Immature natural killer cell (primary cell): ENCODE data around the gene SUV39H1. TPM values are rescaled to one million over a fixed set of nuclear protein-coding genes. Genes with fewer than 3 reads are reported as not detected.

Experiments used
- DNase-seq, 3 donors: peaks; one replicate each; pipeline ENCODE4 v3.0.0; 2022; ENCODE audit warnings: mixed read lengths in 1 of 3
- H3K27ac Mint-ChIP-seq, 6 donors: one replicate each; pipeline ENCODE4 v1.8.0; 2020; ENCODE audit warnings: mixed read lengths in 6 of 6, mild to moderate bottlenecking in 5 of 6, inconsistent platforms in 4 of 6, moderate library complexity in 3 of 6
- H3K27me3 Mint-ChIP-seq, 3 donors: one replicate each; pipeline ENCODE4 v1.8.0; 2020 to 2021; ENCODE audit warnings: low read depth in 3 of 3, mild to moderate bottlenecking in 3 of 3, mixed read lengths in 3 of 3, moderate library complexity in 3 of 3, inconsistent platforms in 1 of 3
- H3K36me3 Mint-ChIP-seq, 3 donors: one replicate each; pipeline ENCODE4 v1.8.0; 2020; ENCODE audit warnings: mixed read lengths in 3 of 3, inconsistent platforms in 2 of 3, mild to moderate bottlenecking in 2 of 3
- H3K4me1 Mint-ChIP-seq, 2 donors: one replicate each; pipeline ENCODE4 v1.8.0; 2020; ENCODE audit warnings: inconsistent platforms in 2 of 2, mild to moderate bottlenecking in 2 of 2, mixed read lengths in 2 of 2, moderate library complexity in 1 of 2
- H3K4me3 Mint-ChIP-seq, 5 donors: one replicate each; pipeline ENCODE4 v1.8.0; 2020; ENCODE audit warnings: mild to moderate bottlenecking in 5 of 5, mixed read lengths in 5 of 5, inconsistent platforms in 3 of 5, moderate library complexity in 3 of 5
- H3K9me3 Mint-ChIP-seq, 6 donors: one replicate each; pipeline ENCODE4 v1.8.0; 2020; ENCODE audit warnings: mild to moderate bottlenecking in 6 of 6, mixed read lengths in 6 of 6, inconsistent platforms in 4 of 6, moderate library complexity in 3 of 6
- polyA plus RNA-seq, 3 donors: library from polyadenylated mRNA; unstranded; fragments of 300-500 nt; fragmentation: Illumina TruSeq; gene quantifications; one replicate each; pipeline ENCODE4 v1.2.3, GENCODE V29; 2021

Gene SUV39H1
- polyA plus RNA-seq, 3 donors from 2014 or later: 13.0 to 18.5 (median 16.4) TPM

DNA sequence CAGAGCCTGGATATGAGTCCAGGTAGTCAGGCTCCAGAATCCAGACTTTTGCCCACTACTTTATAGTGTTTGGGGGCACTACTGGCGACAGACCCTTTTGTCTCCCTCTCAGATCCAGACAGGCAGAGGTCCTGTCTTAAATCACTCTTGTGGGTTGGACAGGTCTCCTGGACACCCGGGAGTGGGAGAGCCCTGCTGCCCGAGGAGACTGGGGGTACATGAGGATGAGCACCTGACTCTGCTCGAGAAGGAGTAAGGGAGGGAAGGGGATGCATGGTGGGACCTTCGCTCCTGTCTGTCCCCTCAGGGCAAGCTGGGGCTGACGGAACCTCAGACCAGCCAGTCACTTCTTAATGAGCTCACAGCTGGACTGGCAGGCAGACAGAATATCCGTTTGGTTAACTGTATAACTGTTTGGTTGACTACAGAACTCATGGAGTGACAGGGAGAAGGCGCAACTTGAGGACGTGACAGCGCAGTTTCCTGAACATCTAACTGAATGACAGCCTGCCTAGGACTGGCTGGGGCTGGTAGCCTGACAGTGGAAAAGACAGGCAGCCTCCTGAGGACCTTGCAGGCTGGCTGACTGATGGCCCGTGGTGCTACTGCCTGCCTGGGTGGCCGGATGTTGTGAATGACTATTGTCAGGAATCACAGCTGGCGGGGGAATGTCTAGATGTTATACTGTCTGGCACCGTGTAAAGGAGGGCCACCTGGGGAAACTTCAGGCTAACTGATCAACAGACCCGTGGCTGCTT is 1.6 kb upstream of the SUV39H1 start:
- H3K36me3 Mint-ChIP-seq: peaks cover 0 to 7% (median 5%) of the 10 kb centered on the region in 3 donors
- H3K27me3 Mint-ChIP-seq: peaks cover 3 to 7% (median 6%) of the 10 kb centered on the region in 3 donors
- DNase-seq: no peak
- H3K27ac Mint-ChIP-seq: peak overlapping the region; percentile 48 to 98 (median 94)
- H3K4me3 Mint-ChIP-seq: peak overlapping the region; percentile 17 to 96 (median 88)
- no peaks in the 10 kb centered on the region for H3K9me3 Mint-ChIP-seq
- H3K4me1 Mint-ChIP-seq: peaks cover 21 to 26% of the 10 kb centered on the region in 2 donors

DNA sequence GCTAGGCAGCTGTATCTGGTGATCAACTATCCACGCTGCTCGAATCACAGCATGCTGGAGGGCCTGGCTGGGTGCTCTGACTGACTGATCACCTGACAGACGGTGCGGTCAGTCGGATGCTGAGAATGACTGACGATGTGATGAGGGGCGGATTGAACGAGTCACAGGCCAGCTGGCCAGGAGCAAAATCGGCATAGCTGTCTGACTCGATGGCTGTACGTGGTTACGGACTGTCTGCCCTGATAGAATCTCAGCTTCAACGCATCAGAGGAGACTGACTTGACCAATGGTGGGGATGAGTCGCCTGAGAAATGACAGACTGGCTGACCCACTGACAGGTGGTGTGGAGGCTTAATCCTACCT is 1.0 kb upstream of the SUV39H1 start:
- DNase-seq: no peak
- no peaks in the 10 kb centered on the region for H3K9me3 Mint-ChIP-seq
- peak overlapping the region; percentile 91 to 98 (median 96) for H3K27ac Mint-ChIP-seq
- H3K4me1 Mint-ChIP-seq: peaks cover 21 to 26% of the 10 kb centered on the region in 2 donors
- peaks cover 0 to 5% (median 4%) of the 10 kb centered on the region in 3 donors for H3K36me3 Mint-ChIP-seq
- peak overlapping the region; percentile 87 to 96 (median 90) for H3K4me3 Mint-ChIP-seq
- H3K27me3 Mint-ChIP-seq: peaks cover 3 to 7% (median 6%) of the 10 kb centered on the region in 3 donors

DNA sequence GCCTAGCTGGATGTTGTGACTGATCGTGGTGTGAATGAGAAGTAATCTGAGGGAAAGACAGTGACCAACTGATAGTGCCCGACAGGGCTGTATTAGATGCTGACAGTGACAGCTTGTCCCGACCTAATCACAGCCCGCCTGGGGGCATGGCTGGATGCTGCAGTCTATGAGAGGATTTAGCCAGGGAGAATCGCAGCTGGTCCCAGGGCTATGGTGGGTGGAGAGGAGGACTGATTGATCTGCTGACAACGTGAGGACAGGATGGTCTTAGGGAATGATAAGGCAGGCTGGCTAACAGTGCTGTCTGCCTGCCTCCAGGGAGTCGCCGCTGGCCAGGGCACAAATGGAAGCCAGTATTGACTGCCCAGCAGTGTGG is 621 bp upstream of the SUV39H1 start:
- DNase-seq: no peak
- peak overlapping the region; percentile 87 to 96 (median 90) for H3K4me3 Mint-ChIP-seq
- peaks cover 3 to 7% (median 6%) of the 10 kb centered on the region in 3 donors for H3K27me3 Mint-ChIP-seq
- peaks cover 21 to 26% of the 10 kb centered on the region in 2 donors for H3K4me1 Mint-ChIP-seq
- peaks cover 0 to 5% (median 3%) of the 10 kb centered on the region in 3 donors for H3K36me3 Mint-ChIP-seq
- no peaks in the 10 kb centered on the region for H3K9me3 Mint-ChIP-seq
- H3K27ac Mint-ChIP-seq: peak overlapping the region; percentile 91 to 98 (median 96)

DNA sequence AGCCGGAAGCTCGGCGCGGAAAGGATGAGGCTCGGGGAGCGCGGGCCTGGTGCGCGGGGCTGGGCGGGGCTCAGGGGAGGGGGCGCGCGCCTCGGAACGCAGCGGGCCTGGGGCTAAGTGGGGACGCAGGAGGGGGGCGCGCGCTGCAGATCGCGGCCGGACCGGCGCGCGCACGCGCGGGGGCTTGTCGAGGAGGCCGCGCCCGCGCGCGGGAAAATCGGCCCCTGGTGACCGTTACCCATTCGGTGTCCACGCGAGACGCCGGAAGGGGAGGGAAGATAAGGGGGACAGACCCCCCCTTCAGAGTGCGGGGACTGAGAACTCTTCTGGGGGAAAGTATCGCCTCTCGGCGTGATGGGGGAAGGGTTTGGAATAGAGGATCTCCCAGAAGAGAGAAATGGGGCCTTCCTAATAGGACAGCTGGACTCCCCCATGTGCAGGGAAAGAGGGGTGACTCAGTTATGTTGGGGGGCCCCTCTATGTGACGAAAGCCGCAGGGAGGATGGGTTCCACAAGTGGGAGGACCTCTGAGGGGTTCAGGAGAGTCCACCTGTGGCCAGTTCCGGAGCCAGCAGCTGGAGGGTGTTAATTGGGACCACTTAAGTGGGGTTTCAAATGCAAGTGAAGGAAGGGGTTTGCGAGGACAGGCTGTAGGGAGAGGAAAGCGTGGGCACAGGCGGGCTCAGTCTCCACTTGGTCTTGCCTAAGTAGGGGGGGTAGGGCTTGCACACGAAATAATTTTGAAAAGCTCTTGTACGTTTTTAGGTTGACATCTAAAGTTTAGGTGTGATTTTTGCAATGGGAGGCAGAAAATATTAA is 584 bp downstream of the SUV39H1 start:
- no peaks in the 10 kb centered on the region for H3K9me3 Mint-ChIP-seq
- H3K27me3 Mint-ChIP-seq: peaks cover 3 to 6% (median 4%) of the 10 kb centered on the region in 3 donors
- H3K4me1 Mint-ChIP-seq: peaks cover 21 to 26% of the 10 kb centered on the region in 2 donors
- DNase-seq: peak; percentile 38 to 44 (median 39)
- H3K36me3 Mint-ChIP-seq: no peaks in the 10 kb centered on the region
- peak overlapping the region; percentile 74 to 90 (median 87) for H3K4me3 Mint-ChIP-seq
- peak overlapping the region; percentile 66 to 91 (median 84) for H3K27ac Mint-ChIP-seq

DNA sequence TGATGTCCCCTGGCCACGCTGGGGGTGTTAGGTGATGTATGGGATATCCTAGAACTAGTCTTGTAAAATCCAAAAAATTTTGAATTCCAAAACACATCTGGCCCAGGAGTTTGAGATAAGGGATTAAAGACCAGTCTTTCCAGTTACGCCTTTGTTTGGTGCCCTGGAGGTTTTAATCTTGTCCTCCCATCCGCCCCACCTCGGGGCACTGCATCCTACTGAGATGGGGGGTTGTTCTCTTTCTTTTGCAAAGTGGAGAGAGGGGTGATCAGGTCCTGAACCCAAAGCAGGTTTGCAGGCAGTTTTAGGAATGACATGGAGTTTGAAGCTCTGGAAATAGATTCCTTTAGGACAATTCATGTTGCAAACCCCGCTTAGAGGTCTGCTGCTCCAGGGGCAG is 1.8 kb downstream of the SUV39H1 start:
- Mint-ChIP-seq H3K27ac (peak overlapping the region in 1 of 6 donors; percentile 54), H3K27me3 (peaks cover 3 to 6% (median 3%) of the 10 kb centered on the region in 3 donors), H3K4me3 (peak overlapping the region in 3 of 5 donors; percentile 63 to 79 (median 77)), H3K4me1 (peaks cover 21 to 34% of the 10 kb centered on the region in 2 donors), H3K9me3 (no peaks in the 10 kb centered on the region), H3K36me3 (peaks cover 0 to 3% (median 2%) of the 10 kb centered on the region in 3 donors)
- no peak for DNase-seq

DNA sequence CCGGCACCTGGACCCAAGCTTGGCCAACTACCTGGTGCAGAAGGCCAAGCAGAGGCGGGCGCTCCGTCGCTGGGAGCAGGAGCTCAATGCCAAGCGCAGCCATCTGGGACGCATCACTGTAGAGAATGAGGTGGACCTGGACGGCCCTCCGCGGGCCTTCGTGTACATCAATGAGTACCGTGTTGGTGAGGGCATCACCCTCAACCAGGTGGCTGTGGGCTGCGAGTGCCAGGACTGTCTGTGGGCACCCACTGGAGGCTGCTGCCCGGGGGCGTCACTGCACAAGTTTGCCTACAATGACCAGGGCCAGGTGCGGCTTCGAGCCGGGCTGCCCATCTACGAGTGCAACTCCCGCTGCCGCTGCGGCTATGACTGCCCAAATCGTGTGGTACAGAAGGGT is 3.7 kb downstream of the SUV39H1 start:
- Mint-ChIP-seq H3K4me3 (no peak overlapping the region), H3K27me3 (peaks cover 2 to 6% (median 3%) of the 10 kb centered on the region in 3 donors), H3K36me3 (peaks cover 0 to 8% (median 4%) of the 10 kb centered on the region in 3 donors), H3K27ac (no peak overlapping the region), H3K9me3 (no peaks in the 10 kb centered on the region), H3K4me1 (peaks cover 18 to 37% of the 10 kb centered on the region in 2 donors)
- no peak for DNase-seq

DNA sequence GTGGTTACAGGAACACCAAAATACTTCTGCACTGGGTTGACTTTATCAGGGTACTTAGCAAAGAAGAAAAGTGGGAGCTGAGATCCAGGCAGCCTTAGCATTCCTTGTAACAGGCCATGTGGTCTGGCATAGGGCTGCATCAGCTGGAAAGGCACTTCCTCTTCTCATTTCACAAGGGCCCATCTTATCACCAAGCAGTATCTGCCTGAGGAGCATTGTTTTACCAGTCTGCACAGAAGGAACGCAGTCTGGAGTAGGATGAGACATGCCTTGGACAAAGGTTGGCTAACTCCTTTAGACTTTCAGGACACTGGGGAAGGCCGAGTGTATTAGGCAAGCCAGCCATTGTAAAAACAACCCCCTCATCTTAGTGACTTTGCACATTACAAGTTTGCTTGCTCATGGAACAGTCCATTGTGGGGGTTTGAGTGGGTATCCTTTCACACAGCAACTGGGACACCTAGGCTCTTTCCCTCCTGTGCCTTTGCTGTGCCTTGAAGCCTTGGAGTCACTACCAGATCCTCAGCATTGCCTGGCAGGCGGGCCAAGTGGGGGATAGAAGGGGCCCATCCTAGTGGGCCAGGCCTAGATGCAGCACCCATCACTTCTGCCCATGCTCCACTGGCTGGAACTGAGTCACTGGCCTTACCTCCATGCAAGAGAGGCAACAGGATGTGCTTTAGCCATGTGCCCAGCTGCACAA is 4.6 kb downstream of the SUV39H1 start:
- Mint-ChIP-seq H3K9me3 (no peaks in the 10 kb centered on the region), H3K27me3 (peaks cover 0 to 6% (median 0%) of the 10 kb centered on the region in 3 donors), H3K4me3 (no peak overlapping the region), H3K36me3 (peaks cover 0 to 8% (median 4%) of the 10 kb centered on the region in 3 donors), H3K4me1 (peaks cover 9 to 28% of the 10 kb centered on the region in 2 donors), H3K27ac (no peak overlapping the region)
- no peak for DNase-seq

DNA sequence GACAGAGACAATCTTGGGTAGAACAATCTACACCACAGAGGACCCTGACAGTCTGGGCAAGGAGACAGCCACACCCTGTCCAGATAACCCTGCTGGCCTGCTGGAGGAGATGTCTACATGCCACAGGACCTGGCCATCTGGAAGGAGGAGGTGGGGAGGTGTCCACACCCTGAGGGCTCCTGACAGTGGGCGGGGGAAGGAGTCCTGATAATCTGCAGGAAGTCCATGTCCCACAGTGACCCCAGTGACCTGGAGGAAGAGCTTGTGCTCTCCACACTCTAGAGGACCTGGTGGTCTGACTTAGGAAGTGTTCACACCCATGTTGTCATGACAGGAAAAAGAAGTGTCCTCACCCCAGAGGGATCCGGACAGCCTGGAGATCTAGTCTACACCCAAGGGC is 5.5 kb downstream of the SUV39H1 start:
- no peak for DNase-seq
- H3K27me3 Mint-ChIP-seq: peaks cover 0 to 5% (median under 1%) of the 10 kb centered on the region in 3 donors
- H3K4me3 Mint-ChIP-seq: no peak overlapping the region
- no peaks in the 10 kb centered on the region for H3K9me3 Mint-ChIP-seq
- H3K4me1 Mint-ChIP-seq: peaks cover 6 to 25% of the 10 kb centered on the region in 2 donors
- H3K27ac Mint-ChIP-seq: no peak overlapping the region
- H3K36me3 Mint-ChIP-seq: peaks cover 0 to 8% (median 4%) of the 10 kb centered on the region in 3 donors

DNA sequence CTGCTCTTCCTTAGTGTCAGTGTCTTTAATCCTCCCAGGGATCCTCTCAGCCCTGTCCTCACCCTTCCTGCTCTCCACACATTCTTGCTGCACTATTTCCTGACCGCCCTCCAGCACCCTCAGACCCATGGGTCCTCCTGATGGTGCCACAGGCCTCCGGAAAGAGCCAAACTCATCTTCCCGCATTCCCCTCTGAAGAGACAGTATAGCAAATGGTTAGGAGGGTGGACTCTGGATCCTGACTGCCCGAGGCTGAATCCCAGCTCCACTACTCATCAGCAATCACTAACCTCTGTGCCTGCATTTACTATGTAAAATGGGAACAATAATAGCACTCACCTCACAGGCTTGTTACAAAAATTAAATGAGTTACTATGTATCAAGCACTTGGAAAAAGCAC is 6.2 kb downstream of the SUV39H1 start:
- Mint-ChIP-seq H3K9me3 (no peaks in the 10 kb centered on the region), H3K36me3 (peaks cover 0 to 8% (median 4%) of the 10 kb centered on the region in 3 donors), H3K4me1 (peaks cover 0 to 18% of the 10 kb centered on the region in 2 donors), H3K4me3 (no peak overlapping the region), H3K27me3 (peaks cover 0 to 5% (median 2%) of the 10 kb centered on the region in 3 donors), H3K27ac (peak overlapping the region in 1 of 6 donors; percentile 76)
- DNase-seq: no peak

DNA sequence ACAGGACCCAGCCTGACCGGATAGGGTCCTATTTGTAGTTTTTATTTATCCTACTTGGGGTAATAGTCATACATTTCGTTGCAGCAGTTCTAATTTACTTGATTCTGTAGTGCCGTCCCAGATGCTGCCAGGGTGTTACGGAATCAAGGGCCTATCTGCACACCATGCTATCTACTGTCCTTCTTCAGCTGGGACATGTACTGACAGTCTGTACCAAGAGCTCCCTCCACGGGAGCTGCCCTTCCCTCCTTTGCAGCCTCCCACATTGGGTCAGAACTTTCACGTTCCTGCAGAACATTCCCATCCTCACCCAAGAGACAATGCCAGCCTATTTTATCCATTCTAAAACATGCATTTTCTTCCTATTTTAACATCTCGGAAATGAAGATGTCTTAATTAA is 6.7 kb downstream of the SUV39H1 start:
- Mint-ChIP-seq H3K27ac (peak overlapping the region in 2 of 6 donors; percentile 26 to 34), H3K9me3 (no peaks in the 10 kb centered on the region), H3K27me3 (peaks cover 0 to 5% (median 2%) of the 10 kb centered on the region in 3 donors), H3K4me3 (no peak overlapping the region), H3K36me3 (peaks cover 0 to 8% (median 4%) of the 10 kb centered on the region in 3 donors), H3K4me1 (peaks cover 0 to 13% of the 10 kb centered on the region in 2 donors)
- no peak for DNase-seq

DNA sequence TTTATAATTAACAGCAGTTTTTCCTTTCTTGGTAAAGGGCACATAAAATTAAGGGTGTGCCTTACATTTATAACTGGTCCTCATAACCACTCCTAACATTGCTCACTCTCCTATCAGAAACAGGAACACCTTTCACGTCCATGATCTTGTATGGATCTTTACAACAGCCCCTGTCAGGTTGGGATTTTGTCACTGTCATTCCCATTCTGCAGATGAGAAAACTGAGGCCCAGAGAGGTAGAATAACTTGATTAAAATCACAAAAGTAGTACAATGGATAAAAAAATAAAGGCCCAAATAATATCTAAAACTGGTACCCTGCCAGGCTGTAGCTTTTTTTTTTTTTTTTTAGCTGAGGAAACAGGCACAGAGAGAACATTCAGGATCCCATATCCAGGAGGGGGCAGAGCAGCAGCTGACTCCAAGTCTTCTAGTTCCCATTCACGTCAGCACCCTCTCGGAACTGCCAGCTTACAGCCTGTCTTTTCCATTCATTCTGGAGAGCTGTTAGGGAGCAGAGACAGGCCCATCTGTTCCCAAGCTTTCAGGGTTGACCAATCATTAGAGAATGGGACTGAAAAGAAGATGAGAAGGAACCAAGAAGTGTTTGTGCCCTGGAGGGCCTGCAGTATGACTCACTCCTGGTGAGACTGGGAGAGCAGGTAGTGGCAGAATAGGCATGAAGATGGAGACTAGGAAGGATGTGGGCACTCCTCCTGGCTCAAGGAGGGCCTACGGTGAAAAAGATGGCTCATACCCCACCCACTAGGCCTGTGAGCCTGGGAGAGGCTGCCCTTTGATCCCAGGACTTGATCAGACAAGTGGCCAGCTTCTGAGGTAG is 7.3 kb downstream of the SUV39H1 start:
- DNase-seq: no peak
- Mint-ChIP-seq H3K4me1 (peaks cover 0 to 12% of the 10 kb centered on the region in 2 donors), H3K27me3 (peaks cover 2 to 4% (median 2%) of the 10 kb centered on the region in 3 donors), H3K27ac (peak overlapping the region in 2 of 6 donors; percentile 5 to 60), H3K4me3 (no peak overlapping the region), H3K9me3 (no peaks in the 10 kb centered on the region), H3K36me3 (peaks cover 0 to 8% (median 4%) of the 10 kb centered on the region in 3 donors)

DNA sequence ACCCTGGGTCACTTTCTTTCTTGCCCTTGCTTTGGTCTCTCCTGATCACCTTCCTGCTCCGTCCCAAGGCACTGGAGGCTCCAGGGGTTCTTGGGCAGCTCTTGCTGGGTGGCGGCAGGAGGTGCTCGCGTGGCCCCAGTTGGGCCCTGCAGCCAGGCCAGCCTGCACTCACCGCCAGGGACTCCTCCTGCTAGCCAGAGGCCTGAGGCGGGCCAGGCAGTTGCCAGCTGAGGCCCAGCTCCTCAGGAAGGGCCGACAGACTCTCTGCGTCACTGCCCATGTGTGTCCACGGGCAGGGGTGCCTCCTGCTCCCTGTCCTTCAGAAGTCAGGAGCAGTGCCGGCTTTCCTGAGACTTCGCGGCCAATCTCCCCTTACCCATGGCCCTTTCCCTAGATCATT is 9.3 kb downstream of the SUV39H1 start:
- Mint-ChIP-seq H3K9me3 (no peaks in the 10 kb centered on the region), H3K4me1 (peaks cover 4 to 15% of the 10 kb centered on the region in 2 donors), H3K27me3 (peaks cover 2 to 4% (median 3%) of the 10 kb centered on the region in 3 donors), H3K36me3 (peaks cover 0 to 8% (median 4%) of the 10 kb centered on the region in 3 donors), H3K27ac (no peak overlapping the region), H3K4me3 (no peak overlapping the region)
- no peak for DNase-seq
